SK-N-SH treated with all-trans-retinoic acid at 6 μM for 48 hours (cell line): Measurements from ENCODE around the gene AUNIP.

Experiments
- ATAC-seq: fragments of 200-7000 bp; cut with Tn5 transposase; 3 replicates; pipeline ENCODE4 v1.9.1; 2020; ENCODE audit warnings: mild to moderate bottlenecking, moderate library complexity
- ARNTL ChIP-seq: fragments of 450-650 bp; formaldehyde crosslinking; IDR thresholded peaks from 2 replicates; pipeline ENCODE4 v1.5.0; 2020; ENCODE audit warnings: low read depth, mild to moderate bottlenecking, moderate library complexity, borderline replicate concordance
- BACH2 ChIP-seq: fragments of 250-450 bp; sonication (Bioruptor Pico); IDR thresholded peaks from 2 replicates; pipeline ENCODE4 v1.9.0; 2021; ENCODE audit warnings: mild to moderate bottlenecking, borderline replicate concordance
- CSDC2 ChIP-seq: fragments of 250-450 bp; sonication (Bioruptor Pico); IDR thresholded peaks from 2 replicates; pipeline ENCODE4 v1.5.0; 2020; ENCODE audit warnings: mild to moderate bottlenecking, moderate library complexity
- OSR1 ChIP-seq: fragments of 250-450 bp; sonication (Bioruptor Pico); IDR thresholded peaks from 2 replicates; pipeline ENCODE4 v1.8.0; 2022; ENCODE audit warnings: moderate library complexity, mild to moderate bottlenecking, inconsistent platforms
- PPARA ChIP-seq: fragments of 250-450 bp; sonication (Bioruptor Pico); IDR thresholded peaks from 2 replicates; pipeline ENCODE4 v1.5.0; 2020; ENCODE audit warnings: mild to moderate bottlenecking, borderline replicate concordance
- RARB ChIP-seq: fragments of 250-450 bp; sonication (Bioruptor Pico); IDR thresholded peaks from 2 replicates; pipeline ENCODE4 v1.8.0; 2021; ENCODE audit warnings: mild to moderate bottlenecking, moderate library complexity
- SNAI2 ChIP-seq: fragments of 250-450 bp; sonication (Bioruptor Pico); IDR thresholded peaks from 2 replicates; pipeline ENCODE4 v1.5.0; 2020; ENCODE audit warnings: mild to moderate bottlenecking, moderate library complexity
- TCF4 ChIP-seq: fragments of 250-450 bp; sonication (Bioruptor Pico); IDR thresholded peaks from 2 replicates; pipeline ENCODE4 v1.8.0; 2021; ENCODE audit warnings: mild to moderate bottlenecking, moderate library complexity, borderline replicate concordance
- TOX ChIP-seq: fragments of 250-450 bp; sonication (Bioruptor Pico); IDR thresholded peaks from 2 replicates; pipeline ENCODE4 v1.8.0; 2021; ENCODE audit warnings: mild to moderate bottlenecking, moderate library complexity, borderline replicate concordance
- ZC3H10 ChIP-seq: fragments of 250-450 bp; sonication (Bioruptor Pico); IDR thresholded peaks from 2 replicates; pipeline ENCODE4 v1.5.1; 2021; ENCODE audit warnings: mild to moderate bottlenecking, moderate library complexity
- ZFP3 ChIP-seq: fragments of 250-450 bp; sonication (Bioruptor Pico); IDR thresholded peaks from 2 replicates; pipeline ENCODE4 v1.5.0; 2020; ENCODE audit warnings: mild to moderate bottlenecking, moderate library complexity
- ZFP30 ChIP-seq: fragments of 450-650 bp; formaldehyde crosslinking; IDR thresholded peaks from 2 replicates; pipeline ENCODE4 v1.5.0; 2022; ENCODE audit warnings: mild to moderate bottlenecking, moderate library complexity
- ZNF565 ChIP-seq: fragments of 450-650 bp; formaldehyde crosslinking; conservative IDR thresholded peaks from 2 replicates; pipeline ENCODE4 v1.5.0; 2020; ENCODE audit warnings: low read depth, mild to moderate bottlenecking, moderate library complexity
- ZNF70 ChIP-seq: fragments of 450-650 bp; formaldehyde crosslinking; IDR thresholded peaks from 2 replicates; pipeline ENCODE4 v1.5.0; 2020; ENCODE audit warnings: mild to moderate bottlenecking, moderate library complexity
- ZNF8 ChIP-seq: fragments of 450-650 bp; formaldehyde crosslinking; IDR thresholded peaks from 2 replicates; pipeline ENCODE4 v1.5.0; 2020; ENCODE audit warnings: mild to moderate bottlenecking, moderate library complexity
- TF ChIP-seq, protein P1 (sequence below): fragments of 250-450 bp; sonication (Bioruptor Pico); IDR thresholded peaks from 2 replicates; pipeline ENCODE4 v1.5.1; 2021; ENCODE audit warnings: mild to moderate bottlenecking, moderate library complexity
- TF ChIP-seq, protein P2 (sequence below): fragments of 250-450 bp; sonication (Bioruptor Pico); IDR thresholded peaks from 2 replicates; pipeline ENCODE4 v1.5.1; 2020; ENCODE audit warnings: low read depth, mild to moderate bottlenecking, moderate library complexity
- TF ChIP-seq, protein P3 (sequence below): fragments of 250-450 bp; sonication (Bioruptor Pico); IDR thresholded peaks from 2 replicates; pipeline ENCODE4 v1.8.0; 2020; ENCODE audit warnings: mild to moderate bottlenecking, moderate library complexity, borderline replicate concordance
- TF ChIP-seq, protein P4 (sequence below): fragments of 250-450 bp; sonication (Bioruptor Pico); IDR thresholded peaks from 2 replicates; pipeline ENCODE4 v1.5.0; 2020; ENCODE audit warnings: mild to moderate bottlenecking, moderate library complexity
- TF ChIP-seq, protein P5 (sequence below): fragments of 250-450 bp; sonication (Bioruptor Pico); IDR thresholded peaks from 2 replicates; pipeline ENCODE4 v1.8.0; 2021; ENCODE audit warnings: low read depth, mild to moderate bottlenecking, moderate library complexity, borderline replicate concordance

AUNIP gene

DNA sequence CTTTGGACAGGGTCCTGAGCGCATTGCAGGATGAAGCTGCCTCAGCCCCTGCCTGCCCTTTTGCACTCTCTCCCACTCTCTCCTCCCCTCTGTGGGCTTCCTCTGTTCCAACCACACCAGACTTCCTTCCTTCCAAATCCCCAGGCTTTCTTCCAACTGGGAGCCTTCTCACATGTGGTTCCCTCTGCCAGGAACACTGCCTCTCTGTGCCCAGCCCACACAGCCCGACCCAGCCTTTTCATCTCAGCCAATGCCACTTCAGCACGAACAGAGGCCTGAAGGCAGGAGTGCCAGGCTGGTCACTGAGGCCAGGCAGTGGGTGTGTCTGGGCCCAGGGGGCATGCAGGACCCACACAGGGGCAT, 53.4 kb downstream of the AUNIP start:
- no peak; the same call in 2 of the 3 replicates for ATAC-seq

DNA sequence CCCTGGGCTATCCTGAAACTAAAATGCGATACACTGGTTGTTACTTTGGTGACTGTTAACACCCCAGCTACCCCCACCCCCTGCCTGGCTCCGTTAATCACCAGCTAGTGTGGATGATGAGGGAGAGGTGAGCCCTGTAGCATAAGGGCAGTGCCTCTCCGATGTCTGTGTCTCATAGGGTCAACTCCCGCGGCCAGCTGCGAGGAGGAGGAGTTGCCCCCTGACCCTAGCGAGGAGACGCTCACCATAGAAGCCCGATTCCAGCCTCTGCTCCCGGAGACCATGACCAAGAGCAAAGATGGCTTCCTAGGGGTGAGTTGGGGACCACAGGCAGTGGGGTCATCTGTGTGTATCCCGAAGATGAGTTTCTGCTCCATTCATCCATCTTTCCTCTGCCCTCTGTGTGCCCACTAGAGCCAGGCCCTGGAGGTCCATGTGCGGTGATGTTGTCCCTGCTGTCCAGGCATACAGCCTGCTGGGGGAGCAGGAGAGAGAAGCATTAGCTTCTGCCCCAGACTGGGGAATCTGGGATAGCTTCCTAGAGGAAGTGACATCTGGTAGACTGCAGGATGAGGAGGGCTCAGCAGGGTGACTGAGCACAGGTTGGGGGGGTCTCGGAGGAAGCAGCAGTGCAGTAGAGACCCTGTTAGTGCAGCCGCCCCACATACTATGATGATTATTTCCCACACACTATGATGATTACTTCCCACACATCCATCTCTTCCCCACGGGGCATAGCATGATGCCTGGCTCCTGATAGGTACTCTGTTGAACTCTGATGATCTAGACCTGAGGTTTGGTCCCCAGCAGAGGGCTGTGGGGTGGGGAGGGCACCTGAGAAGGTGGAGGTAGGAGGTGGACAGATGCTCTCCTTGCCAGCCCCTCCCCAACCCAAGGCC, 54.0 kb downstream of the AUNIP start:
- no peak for ATAC-seq
- no peak for TF ChIP-seq SNAI2 (CRISPR knock-in tag)
- TF ChIP-seq CSDC2 (CRISPR knock-in tag), result no peak
- TF ChIP-seq, protein P1, sequence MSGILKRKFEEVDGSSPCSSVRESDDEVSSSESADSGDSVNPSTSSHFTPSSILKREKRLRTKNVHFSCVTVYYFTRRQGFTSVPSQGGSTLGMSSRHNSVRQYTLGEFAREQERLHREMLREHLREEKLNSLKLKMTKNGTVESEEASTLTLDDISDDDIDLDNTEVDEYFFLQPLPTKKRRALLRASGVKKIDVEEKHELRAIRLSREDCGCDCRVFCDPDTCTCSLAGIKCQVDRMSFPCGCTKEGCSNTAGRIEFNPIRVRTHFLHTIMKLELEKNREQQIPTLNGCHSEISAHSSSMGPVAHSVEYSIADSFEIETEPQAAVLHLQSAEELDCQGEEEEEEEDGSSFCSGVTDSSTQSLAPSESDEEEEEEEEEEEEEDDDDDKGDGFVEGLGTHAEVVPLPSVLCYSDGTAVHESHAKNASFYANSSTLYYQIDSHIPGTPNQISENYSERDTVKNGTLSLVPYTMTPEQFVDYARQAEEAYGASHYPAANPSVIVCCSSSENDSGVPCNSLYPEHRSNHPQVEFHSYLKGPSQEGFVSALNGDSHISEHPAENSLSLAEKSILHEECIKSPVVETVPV, result no peak
- TF ChIP-seq, protein P2, sequence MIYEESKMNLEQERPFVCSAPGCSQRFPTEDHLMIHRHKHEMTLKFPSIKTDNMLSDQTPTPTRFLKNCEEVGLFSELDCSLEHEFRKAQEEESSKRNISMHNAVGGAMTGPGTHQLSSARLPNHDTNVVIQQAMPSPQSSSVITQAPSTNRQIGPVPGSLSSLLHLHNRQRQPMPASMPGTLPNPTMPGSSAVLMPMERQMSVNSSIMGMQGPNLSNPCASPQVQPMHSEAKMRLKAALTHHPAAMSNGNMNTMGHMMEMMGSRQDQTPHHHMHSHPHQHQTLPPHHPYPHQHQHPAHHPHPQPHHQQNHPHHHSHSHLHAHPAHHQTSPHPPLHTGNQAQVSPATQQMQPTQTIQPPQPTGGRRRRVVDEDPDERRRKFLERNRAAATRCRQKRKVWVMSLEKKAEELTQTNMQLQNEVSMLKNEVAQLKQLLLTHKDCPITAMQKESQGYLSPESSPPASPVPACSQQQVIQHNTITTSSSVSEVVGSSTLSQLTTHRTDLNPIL (CRISPR knock-in tag), result no peak
- TF ChIP-seq, protein P3, sequence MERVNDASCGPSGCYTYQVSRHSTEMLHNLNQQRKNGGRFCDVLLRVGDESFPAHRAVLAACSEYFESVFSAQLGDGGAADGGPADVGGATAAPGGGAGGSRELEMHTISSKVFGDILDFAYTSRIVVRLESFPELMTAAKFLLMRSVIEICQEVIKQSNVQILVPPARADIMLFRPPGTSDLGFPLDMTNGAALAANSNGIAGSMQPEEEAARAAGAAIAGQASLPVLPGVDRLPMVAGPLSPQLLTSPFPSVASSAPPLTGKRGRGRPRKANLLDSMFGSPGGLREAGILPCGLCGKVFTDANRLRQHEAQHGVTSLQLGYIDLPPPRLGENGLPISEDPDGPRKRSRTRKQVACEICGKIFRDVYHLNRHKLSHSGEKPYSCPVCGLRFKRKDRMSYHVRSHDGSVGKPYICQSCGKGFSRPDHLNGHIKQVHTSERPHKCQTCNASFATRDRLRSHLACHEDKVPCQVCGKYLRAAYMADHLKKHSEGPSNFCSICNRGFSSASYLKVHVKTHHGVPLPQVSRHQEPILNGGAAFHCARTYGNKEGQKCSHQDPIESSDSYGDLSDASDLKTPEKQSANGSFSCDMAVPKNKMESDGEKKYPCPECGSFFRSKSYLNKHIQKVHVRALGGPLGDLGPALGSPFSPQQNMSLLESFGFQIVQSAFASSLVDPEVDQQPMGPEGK (CRISPR knock-in tag), result no peak
- no peak for TF ChIP-seq ZFP3
- no peak for TF ChIP-seq ZNF70
- TF ChIP-seq TOX (CRISPR knock-in tag), result no peak
- TF ChIP-seq ARNTL (CRISPR knock-in tag), result no peak
- TF ChIP-seq BACH2, result no peak

More for the DNA sequence above, 53.4 kb downstream of the AUNIP start:
- TF ChIP-seq ZFP3, result no peak
- TF ChIP-seq ZNF8 (CRISPR knock-in tag), result no peak
- no peak for TF ChIP-seq TOX (CRISPR knock-in tag)
- TF ChIP-seq, protein P4, sequence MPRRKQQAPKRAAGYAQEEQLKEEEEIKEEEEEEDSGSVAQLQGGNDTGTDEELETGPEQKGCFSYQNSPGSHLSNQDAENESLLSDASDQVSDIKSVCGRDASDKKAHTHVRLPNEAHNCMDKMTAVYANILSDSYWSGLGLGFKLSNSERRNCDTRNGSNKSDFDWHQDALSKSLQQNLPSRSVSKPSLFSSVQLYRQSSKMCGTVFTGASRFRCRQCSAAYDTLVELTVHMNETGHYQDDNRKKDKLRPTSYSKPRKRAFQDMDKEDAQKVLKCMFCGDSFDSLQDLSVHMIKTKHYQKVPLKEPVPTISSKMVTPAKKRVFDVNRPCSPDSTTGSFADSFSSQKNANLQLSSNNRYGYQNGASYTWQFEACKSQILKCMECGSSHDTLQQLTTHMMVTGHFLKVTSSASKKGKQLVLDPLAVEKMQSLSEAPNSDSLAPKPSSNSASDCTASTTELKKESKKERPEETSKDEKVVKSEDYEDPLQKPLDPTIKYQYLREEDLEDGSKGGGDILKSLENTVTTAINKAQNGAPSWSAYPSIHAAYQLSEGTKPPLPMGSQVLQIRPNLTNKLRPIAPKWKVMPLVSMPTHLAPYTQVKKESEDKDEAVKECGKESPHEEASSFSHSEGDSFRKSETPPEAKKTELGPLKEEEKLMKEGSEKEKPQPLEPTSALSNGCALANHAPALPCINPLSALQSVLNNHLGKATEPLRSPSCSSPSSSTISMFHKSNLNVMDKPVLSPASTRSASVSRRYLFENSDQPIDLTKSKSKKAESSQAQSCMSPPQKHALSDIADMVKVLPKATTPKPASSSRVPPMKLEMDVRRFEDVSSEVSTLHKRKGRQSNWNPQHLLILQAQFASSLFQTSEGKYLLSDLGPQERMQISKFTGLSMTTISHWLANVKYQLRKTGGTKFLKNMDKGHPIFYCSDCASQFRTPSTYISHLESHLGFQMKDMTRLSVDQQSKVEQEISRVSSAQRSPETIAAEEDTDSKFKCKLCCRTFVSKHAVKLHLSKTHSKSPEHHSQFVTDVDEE (CRISPR knock-in tag), result no peak
- TF ChIP-seq SNAI2 (CRISPR knock-in tag), result no peak
- TF ChIP-seq RARB (CRISPR knock-in tag), result no peak
- TF ChIP-seq ZNF565 (CRISPR knock-in tag), result no peak
- no peak for TF ChIP-seq CSDC2 (CRISPR knock-in tag)
- no peak for TF ChIP-seq ZC3H10 (CRISPR knock-in tag)
- TF ChIP-seq ZNF70, result no peak
- no peak for TF ChIP-seq ZFP30
- TF ChIP-seq, protein P3 (CRISPR knock-in tag), result no peak
- TF ChIP-seq, protein P2 (CRISPR knock-in tag), result no peak
- TF ChIP-seq PPARA (CRISPR knock-in tag), result no peak
- TF ChIP-seq, protein P1, result no peak
- TF ChIP-seq TCF4, result no peak
- no peak for TF ChIP-seq OSR1 (CRISPR knock-in tag)
- TF ChIP-seq ARNTL (CRISPR knock-in tag), result no peak
- TF ChIP-seq, protein P5, sequence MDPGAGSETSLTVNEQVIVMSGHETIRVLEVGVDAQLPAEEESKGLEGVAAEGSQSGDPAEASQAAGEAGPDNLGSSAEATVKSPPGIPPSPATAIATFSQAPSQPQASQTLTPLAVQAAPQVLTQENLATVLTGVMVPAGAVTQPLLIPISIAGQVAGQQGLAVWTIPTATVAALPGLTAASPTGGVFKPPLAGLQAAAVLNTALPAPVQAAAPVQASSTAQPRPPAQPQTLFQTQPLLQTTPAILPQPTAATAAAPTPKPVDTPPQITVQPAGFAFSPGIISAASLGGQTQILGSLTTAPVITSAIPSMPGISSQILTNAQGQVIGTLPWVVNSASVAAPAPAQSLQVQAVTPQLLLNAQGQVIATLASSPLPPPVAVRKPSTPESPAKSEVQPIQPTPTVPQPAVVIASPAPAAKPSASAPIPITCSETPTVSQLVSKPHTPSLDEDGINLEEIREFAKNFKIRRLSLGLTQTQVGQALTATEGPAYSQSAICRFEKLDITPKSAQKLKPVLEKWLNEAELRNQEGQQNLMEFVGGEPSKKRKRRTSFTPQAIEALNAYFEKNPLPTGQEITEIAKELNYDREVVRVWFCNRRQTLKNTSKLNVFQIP (CRISPR knock-in tag), result no peak
